GM18868 (cell line): ENCODE data around the gene ZNF775.

Experiments
- ATAC-seq: cut with Tn5 transposase; IDR thresholded peaks from one replicate; pipeline ENCODE4 v1.9.1; 2021; ENCODE audit warnings: mild to moderate bottlenecking, moderate library complexity; ENCODE audit not compliant: unreplicated experiment

Gene ZNF775

DNA sequence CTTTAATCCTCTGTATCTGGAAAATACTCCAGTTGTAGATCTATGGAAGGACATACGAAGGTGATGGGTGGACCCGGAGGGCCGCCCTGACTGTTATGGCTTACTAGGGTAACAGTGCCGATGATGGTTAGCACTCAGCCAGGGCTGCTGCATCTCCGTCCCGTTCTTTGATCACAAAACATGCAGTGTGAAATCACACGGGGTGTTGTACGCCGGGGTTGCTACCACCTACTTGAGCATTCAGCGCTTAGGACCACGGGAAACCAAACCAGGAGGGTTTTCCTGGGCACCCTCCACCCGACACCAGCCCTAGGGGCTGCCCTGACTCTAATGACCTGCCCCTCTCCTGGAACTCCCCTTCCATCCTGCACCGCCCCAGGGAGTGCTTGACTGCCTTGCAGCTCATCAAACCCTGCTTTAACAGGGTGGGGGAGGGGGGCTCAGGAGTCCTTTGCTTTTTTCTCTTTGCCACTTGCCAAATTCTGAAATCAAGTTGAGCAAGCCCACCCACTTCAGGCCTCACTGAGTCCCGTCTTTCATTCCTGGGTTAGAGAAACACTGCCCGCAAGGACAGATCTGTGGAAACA is 20.4 kb downstream of the ZNF775 start:
- no peak for ATAC-seq

- no peak for ATAC-seq
Measured at GRCh38 chr7:150400008-150400787, 21.1 kb downstream of the ZNF775 start.

- ATAC-seq = no peak
Measured at GRCh38 chr7:150400788-150401423, 21.8 kb downstream of the ZNF775 start.

DNA sequence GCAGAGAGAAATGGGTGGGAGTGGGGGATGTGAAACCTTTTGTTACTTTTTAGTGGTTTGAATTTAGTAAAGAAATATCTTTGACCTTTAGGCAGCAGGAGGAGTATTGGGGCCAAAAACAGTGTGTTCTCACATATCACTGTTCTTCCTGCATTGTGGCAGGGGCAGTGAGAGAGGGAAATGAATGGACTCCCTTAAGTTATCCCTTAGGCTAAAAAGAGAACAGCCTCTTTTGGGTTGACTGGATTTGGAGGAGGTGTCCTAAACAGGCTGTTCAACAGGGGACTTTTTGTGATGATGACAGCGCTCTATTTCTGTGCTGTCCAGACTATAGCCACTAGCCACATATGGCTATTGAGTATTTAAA is 22.3 kb downstream of the ZNF775 start:
- ATAC-seq = no peak

DNA sequence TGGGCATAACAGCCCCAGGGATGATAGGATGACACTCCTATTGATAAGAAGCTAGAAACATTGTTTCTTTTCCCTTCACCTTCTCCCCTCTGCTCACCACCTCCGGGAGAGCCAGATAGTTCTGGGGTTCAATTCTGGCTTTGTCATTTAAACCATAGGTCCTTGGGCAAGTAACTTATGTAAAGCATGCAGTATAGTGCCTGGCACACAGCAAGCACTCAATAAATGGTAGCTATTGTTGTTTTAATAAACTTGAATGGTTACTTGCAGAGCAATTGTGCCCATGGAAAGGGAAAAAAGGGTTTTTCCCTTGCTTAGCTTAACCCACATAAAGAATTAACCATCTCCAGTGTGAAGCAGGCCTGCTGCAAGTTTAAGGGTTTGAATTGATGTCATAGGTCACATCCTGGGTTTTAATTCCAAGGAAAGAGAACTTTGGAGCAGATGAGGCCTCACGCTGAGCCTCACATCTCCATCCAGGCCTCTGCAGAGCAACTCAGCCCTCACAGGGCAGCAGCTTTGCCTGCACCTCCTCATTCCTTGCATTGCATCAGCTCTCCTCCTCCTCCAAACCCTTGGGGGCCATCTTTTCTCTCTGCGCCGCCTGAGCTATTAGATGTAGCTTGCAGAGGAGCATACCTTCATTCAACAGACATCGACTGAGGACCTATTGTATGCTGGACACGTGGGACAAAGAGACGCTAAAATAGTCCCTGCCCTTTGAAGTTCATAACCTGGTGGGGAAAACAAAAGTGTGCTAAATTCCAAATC is 22.9 kb downstream of the ZNF775 start:
- no peak for ATAC-seq

DNA sequence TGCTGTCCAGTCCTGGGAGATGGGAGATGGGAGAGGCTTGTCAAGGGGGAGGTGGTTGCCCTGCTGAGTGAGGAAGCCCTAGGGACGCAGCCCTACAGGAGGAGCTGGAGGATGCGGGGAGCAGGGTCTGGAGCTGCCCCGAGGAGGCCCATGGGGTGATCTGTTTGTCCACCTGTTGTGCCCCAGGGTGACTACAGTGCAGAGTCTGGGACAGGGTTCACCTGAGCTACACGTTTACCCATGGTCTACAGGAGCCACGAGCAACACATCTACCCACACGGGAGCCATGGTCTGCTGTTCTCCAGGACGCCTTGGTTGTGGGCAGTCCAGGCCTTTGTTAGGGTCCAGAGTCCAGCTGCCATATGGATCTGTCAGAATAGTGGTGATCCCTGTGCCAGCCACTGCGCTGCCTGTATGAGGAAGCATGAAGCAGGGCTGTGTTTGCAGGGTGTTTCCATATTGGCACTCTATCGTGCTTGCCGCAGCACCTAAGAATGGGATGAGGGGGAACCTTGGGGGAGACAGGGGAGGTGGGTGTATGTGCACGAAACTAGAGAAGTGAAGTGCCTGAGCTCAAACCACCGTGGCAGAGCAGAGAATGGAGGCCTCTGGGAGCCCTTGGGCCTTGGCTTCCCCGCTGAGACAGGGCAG is 23.7 kb downstream of the ZNF775 start:
- ATAC-seq = no peak

GRCh38 chr7:150403376-150404171 is 24.4 kb downstream of the ZNF775 start:
- no peak for ATAC-seq

DNA sequence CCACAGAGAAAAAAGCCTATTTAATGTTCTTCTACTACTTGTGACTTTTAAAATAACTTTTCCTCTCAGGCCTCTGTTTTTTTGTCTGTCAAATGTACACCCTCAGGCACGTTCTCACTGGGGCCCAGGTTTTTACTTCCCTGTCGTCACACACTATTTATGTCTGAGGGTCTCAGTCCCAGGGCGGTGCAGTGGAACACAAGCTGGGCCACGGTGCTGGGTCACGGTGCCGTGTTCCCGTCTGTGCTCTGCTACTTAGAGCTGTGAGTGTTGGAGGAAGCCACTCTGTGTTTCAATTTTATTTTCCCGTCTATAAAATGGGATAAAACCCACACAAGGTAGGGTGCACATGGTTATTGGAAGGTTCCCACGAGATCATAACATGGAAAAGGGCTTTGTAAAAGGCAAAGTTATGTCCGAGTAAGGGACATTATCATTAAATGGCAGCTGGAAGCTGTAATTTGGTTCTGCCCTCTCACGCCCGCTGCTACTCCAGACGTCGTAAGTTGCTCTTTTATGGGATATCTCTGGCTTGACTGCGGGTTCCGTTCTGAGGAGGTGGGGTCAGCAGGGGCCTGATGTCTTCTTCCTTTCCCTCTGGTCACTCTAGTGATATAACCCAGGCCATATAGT is 25.2 kb downstream of the ZNF775 start:
- ATAC-seq = no peak

DNA sequence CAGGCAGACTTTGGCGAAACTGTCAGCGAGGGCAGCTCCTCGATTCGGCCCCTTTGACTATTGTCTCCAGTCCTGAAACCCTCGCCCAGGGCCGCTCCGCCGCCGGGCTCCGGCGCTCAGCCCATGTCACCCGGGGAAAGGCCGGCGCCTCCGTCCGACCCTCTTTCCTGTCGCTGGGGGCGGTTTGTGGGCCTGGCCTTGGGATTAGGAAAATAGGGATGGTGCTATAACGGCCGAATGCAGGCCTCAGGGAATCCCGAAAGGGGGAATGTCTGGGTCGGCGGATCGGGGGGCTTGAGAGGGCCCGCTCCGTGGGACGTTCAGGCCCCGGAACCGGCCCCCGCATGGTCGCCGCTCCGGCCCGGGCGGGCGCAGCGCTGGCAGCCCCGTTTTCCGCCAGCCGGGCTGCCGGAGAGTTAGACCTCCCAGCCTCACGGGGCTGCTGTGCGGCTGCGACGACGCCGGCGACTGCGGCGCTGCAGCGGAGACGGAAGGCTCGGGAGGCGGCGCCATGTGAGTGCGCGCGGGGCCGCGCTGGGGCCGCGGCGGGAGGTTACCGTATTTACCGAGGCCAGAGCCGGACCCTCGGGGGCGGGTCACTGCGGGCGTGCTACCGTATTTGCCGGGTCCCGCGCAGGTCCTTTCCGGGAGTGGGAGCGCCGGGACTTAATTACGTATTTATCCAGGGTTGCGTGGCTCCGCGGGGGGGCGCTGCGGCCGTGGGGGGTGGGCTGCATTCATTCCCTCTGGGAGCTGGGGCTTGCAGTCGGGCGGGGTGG is 25.9 kb downstream of the ZNF775 start:
- peak; percentile 42 for ATAC-seq

DNA sequence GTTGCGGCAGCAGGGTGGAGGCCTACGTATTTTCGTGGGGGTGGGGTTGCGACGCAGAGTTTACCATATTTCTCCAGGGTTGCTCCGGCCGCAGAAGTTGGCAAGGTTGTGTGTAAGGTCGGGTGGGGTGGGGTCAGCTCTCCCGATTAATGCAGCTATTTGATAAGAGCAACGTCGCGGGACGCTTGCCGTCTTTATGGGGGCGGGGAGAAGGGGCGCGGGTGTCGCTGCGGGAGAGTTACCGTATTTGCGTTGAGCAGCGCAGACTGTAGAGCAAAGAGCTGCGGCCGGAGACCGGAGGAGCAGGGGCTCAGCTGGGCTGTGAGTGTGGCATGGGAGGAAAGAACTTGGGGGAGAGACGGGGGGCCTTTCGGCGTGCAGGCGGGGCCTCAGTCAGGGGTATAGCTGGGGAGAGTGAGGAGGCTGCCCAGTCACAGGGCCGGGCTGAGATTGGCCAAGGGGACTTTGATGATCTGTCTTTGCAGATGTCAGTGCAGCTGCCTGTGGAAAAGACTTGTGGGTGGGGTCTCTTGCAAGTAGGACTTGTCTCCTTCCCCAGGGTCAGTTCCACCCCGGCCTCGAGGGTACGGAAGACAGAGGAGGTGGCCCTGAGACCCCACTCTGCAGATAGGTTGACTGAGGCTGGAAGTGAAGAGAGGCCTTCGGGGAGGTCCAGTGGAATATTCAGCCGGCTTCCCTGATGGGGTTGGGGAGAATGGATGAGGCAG is 26.6 kb downstream of the ZNF775 start:
- ATAC-seq = no peak

- no peak for ATAC-seq
Measured at GRCh38 chr7:150406312-150406566, 27.1 kb downstream of the ZNF775 start.

DNA sequence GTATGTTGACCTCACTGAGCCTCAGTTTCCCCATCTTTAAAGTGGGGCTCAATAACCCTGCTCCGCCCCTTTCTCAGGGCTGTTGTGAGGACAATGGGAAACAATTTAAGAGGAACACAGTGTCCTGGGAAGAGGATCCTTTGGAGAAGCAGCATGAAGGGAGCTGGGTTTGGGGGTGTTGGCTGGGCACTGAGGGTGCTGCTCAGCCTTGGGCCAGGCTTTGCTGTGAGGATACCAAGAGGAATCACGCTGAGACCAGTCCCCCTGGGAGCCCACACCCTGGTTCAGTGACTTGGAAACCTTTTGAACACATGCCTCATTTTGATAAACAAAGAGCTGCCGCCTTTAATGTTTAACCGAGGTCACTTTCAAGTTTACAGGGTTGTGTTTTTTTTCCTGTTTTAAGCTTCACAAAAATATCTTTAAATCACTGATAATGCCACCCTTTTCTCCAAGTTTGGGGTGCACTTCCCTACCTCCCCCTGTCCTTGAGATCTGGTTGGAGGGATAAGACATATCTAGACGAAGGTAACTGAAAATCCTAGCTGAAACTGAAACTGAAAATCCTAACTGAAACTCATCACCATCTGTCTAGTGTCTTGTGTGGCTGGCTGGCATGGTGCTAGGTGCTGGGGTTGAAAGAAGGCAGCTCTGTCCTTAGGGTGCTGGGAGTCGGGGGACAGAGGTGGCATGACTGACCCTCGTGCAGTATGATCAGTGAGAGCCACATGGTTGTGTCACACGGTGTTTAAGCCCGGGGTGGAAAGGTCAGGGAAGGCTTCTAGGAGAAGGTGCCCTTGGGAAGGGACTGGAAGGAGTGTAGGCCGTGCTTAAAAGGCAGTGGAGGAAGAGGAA is 27.7 kb downstream of the ZNF775 start:
- peak; percentile 58 for ATAC-seq

DNA sequence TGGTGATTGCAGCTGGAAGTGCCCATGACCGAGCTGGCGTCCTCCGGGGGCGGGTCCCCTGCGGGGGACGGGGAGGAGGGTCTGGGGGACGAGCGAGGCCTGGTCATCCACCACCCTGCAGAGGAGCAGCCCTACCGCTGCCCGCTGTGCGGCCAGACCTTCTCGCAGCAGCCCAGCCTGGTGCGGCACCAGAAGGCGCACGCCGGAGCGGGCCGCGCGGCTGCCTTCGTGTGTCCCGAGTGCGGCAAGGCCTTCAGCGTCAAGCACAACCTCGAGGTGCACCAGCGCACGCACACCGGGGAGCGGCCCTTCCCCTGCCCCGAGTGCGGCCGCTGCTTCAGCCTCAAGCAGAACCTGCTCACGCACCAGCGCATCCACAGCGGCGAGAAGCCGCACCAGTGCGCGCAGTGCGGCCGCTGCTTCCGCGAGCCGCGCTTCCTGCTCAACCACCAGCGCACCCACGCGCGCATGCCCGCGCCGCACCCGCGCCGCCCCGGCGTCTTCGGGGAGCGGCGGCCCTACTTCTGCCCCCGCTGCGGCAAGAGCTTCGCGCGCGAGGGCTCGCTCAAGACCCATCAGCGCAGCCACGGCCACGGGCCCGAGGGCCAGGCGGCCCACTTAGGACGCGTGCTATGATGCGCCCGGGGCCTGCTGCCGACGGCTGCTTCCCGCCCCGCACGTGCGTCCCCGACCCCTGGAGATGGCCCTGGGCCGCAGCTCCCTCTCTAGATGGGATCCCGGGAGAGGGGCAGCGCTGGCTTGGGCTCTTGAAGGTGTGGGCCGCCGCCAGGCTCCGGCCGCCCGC is 28.7 kb downstream of the ZNF775 start:
- no peak for ATAC-seq

- ATAC-seq = peak; percentile 34
Measured at GRCh38 chr7:150408393-150409299, 29.5 kb downstream of the ZNF775 start.

GRCh38 chr7:150409300-150410030 is 30.3 kb downstream of the ZNF775 start:
- ATAC-seq = no peak
